Smooth muscle cell (in vitro differentiated cells): ENCODE results near the gene SLC2A13. TPM values are rescaled to one million over a fixed set of nuclear protein-coding genes. Genes with fewer than 3 reads are reported as not detected.

Experiments used
- DNase-seq: peaks from one replicate; lab custom pipeline; 2025; ENCODE audit not compliant: unreplicated experiment; lab: John Stamatoyannopoulos, UW
- H2AFZ ChIP-seq: fragments of 200-600 bp; sonication (generic); 2 replicates; pipeline ENCODE4 v1.6.0; 2016; ENCODE audit warnings: antibody characterized with exemption, low read depth, mild to moderate bottlenecking
- H3F3A ChIP-seq: fragments of 200-600 bp; sonication (generic); 2 replicates; pipeline ENCODE4 v1.6.0; 2017; ENCODE audit warnings: antibody characterized with exemption, low read depth
- H3K27ac ChIP-seq: fragments of 200-600 bp; sonication (generic); 2 replicates; pipeline ENCODE4 v1.5.1; 2016; ENCODE audit warnings: low read depth, mild to moderate bottlenecking
- H3K27me3 ChIP-seq: fragments of 200-600 bp; sonication (generic); 2 replicates; pipeline ENCODE4 v1.6.1; 2016; ENCODE audit warnings: low read depth, mild to moderate bottlenecking
- H3K36me3 ChIP-seq: fragments of 200-600 bp; sonication (generic); 2 replicates; pipeline ENCODE4 v1.5.1; 2016; ENCODE audit warnings: low read depth
- H3K4me1 ChIP-seq: fragments of 200-600 bp; sonication (generic); 2 replicates; pipeline ENCODE4 v1.5.1; 2016; ENCODE audit warnings: low read depth
- H3K4me2 ChIP-seq: fragments of 200-600 bp; sonication (generic); 2 replicates; pipeline ENCODE4 v1.6.0; 2016; ENCODE audit warnings: mild to moderate bottlenecking
- H3K4me3 ChIP-seq: fragments of 200-600 bp; sonication (generic); 2 replicates; pipeline ENCODE4 v1.5.1; 2016; ENCODE audit warnings: mild to moderate bottlenecking
- H3K79me2 ChIP-seq: fragments of 200-600 bp; sonication (generic); 2 replicates; pipeline ENCODE4 v1.6.0; 2016; ENCODE audit warnings: low read depth, mild to moderate bottlenecking
- H3K9ac ChIP-seq: fragments of 200-600 bp; sonication (generic); 2 replicates; pipeline ENCODE4 v1.6.0; 2016; ENCODE audit warnings: low read depth
- H3K9me3 ChIP-seq: fragments of 200-600 bp; sonication (generic); replicated peaks from 2 replicates; pipeline ENCODE4 v1.5.1; 2016; ENCODE audit warnings: low read depth
- H4K20me1 ChIP-seq: fragments of 200-600 bp; sonication (generic); 2 replicates; pipeline ENCODE4 v1.6.0; 2016; ENCODE audit warnings: low read depth
- WGBS: methylation state at CpG from one replicate; pipeline ENCODE4 v1.1.7; 2016; ENCODE audit warnings: low lambda C conversion rate; 5-methylcytosine and 5-hydroxymethylcytosine counted together
- polyA plus RNA-seq: library from polyadenylated mRNA; unstranded; fragments of >200 nt; fragmentation: Nextera tagmentation; extraction: Ambion mirVana; gene quantifications from 2 replicates; pipeline ENCODE4 v1.2.1, GENCODE V29; 2016
- total RNA-seq: library from RNA; depleted of rRNA; stranded (reverse); fragments of >200 nt; gene quantifications from 2 replicates; pipeline ENCODE4 v1.2.3, GENCODE V29; 2014
- TF ChIP-seq, protein P1 (sequence below): fragments of 200-600 bp; sonication (generic); IDR thresholded peaks from 2 replicates; pipeline ENCODE4 v1.5.1; 2017; ENCODE audit warnings: borderline replicate concordance, mild to moderate bottlenecking, antibody characterized with exemption; ENCODE audit not compliant: insufficient read depth, poor library complexity, severe bottlenecking

The SLC2A13 gene
- total and polyA plus RNA-seq, 2 experiments from 2014 or later: 9.6 to 27.4 TPM

DNA sequence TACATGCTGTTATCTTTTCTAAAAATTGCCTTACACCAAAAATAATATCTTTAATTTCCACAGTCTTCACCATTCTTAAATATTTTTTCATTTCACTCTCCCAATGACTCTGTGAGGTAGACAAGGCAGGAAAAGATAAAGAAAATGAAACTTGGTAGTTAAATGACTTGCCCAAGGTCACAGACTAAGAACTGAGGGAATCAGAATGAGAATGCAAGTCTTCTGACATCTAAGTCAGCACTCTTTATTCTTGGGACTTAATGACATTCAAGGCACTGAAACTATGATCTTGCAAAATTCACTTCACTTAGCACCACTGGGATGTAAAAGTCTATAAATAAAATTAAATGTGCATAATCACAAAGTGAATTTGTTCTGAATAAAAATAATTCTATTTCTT is 104.5 kb downstream of the SLC2A13 start:
- no peaks in the 10 kb centered on the region for H3K27me3 ChIP-seq
- no peaks in the 10 kb centered on the region for H3K4me1 ChIP-seq
- TF ChIP-seq, protein P1, sequence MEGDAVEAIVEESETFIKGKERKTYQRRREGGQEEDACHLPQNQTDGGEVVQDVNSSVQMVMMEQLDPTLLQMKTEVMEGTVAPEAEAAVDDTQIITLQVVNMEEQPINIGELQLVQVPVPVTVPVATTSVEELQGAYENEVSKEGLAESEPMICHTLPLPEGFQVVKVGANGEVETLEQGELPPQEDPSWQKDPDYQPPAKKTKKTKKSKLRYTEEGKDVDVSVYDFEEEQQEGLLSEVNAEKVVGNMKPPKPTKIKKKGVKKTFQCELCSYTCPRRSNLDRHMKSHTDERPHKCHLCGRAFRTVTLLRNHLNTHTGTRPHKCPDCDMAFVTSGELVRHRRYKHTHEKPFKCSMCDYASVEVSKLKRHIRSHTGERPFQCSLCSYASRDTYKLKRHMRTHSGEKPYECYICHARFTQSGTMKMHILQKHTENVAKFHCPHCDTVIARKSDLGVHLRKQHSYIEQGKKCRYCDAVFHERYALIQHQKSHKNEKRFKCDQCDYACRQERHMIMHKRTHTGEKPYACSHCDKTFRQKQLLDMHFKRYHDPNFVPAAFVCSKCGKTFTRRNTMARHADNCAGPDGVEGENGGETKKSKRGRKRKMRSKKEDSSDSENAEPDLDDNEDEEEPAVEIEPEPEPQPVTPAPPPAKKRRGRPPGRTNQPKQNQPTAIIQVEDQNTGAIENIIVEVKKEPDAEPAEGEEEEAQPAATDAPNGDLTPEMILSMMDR: no peak
- no peak overlapping the region for H3K4me3 ChIP-seq
- no peaks in the 10 kb centered on the region for H4K20me1 ChIP-seq
- no peak for DNase-seq
- no peaks in the 10 kb centered on the region for H3K36me3 ChIP-seq
- H3F3A ChIP-seq: no peaks in the 10 kb centered on the region
- H3K27ac ChIP-seq: no peak overlapping the region
- no peak overlapping the region for H3K4me2 ChIP-seq
- H2AFZ ChIP-seq: no peak overlapping the region
- no peaks in the 10 kb centered on the region for H3K79me2 ChIP-seq
- H3K9me3 ChIP-seq: peaks cover 4% of the 10 kb centered on the region
- no peak overlapping the region for H3K9ac ChIP-seq

DNA sequence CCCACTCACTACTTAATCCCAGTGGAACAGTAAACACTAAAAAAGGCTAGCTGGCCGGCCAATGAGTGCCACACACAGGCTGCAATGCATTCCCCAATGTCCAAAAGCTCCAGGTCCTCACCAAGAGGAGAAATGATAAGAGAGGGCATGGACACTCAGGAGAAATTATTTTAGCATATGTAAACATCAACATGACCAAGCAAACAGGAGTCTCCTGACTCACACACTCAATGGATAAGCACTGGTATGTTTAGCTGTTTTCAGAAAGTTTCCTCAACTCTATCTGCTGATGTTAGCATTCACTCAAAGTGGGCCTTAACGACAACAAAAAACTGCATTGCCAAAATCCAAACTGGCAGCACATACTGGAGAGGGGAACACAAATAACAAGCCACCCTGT is 105.0 kb downstream of the SLC2A13 start:
- Histone ChIP-seq H3K79me2 (no peaks in the 10 kb centered on the region), H3F3A (no peaks in the 10 kb centered on the region), H3K27me3 (no peaks in the 10 kb centered on the region), H3K4me1 (no peaks in the 10 kb centered on the region), H3K4me3 (no peak overlapping the region), H2AFZ (no peak overlapping the region), H3K27ac (no peak overlapping the region), H3K9me3 (peaks cover 4% of the 10 kb centered on the region), H4K20me1 (no peaks in the 10 kb centered on the region), H3K36me3 (no peaks in the 10 kb centered on the region), H3K4me2 (no peak overlapping the region), H3K9ac (no peak overlapping the region)
- TF ChIP-seq, protein P1: no peak
- no peak for DNase-seq
- WGBS: 90% methylated on average over 2 of the region's 2 CpGs

DNA sequence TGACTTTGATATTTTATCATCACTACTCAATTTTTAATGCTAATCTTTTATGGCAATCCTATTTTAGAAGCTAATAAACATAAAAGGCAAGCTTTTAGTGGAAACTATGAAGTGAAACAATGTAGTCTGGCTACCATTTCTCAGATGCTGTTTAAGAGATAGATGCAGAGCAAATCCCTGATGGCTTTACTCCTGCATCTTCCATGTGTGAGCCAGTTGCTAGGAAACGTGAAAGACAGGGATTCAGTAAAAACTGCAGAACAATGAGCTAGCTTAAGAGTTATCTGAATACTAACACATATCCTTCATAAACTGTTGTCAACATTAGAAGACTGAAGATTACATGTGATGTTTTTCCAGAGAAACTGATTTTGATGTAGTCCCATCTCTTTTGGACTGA is 112.6 kb downstream of the SLC2A13 start:
- 80% methylated on average over 1 of the region's 1 CpG for WGBS

More for the DNA sequence above, 112.6 kb downstream of the SLC2A13 start:
- Histone ChIP-seq H3F3A (no peaks in the 10 kb centered on the region), H3K4me3 (no peak overlapping the region), H3K9me3 (no peaks in the 10 kb centered on the region), H3K79me2 (no peaks in the 10 kb centered on the region), H3K36me3 (no peaks in the 10 kb centered on the region), H3K9ac (no peak overlapping the region), H2AFZ (no peak overlapping the region), H3K4me1 (no peaks in the 10 kb centered on the region), H3K27me3 (no peaks in the 10 kb centered on the region), H3K4me2 (no peak overlapping the region), H3K27ac (no peak overlapping the region), H4K20me1 (no peaks in the 10 kb centered on the region)
- DNase-seq: no peak
- TF ChIP-seq, protein P1: no peak
